WTC11 (cell line): ENCODE results near the gene ZNF629.

Experiments
- ATF1 ChIP-seq: sonication (generic); formaldehyde crosslinking; IDR thresholded peaks from 2 replicates; pipeline ENCODE4 v1.8.1; 2023; ENCODE audit warnings: mild to moderate bottlenecking, moderate library complexity, missing genetic modification reagents
- CREM ChIP-seq: sonication (generic); formaldehyde crosslinking; IDR thresholded peaks from 2 replicates; pipeline ENCODE4 v1.8.1; 2022; ENCODE audit warnings: mild to moderate bottlenecking, missing genetic modification reagents, moderate library complexity
- ELF4 ChIP-seq: sonication (generic); formaldehyde crosslinking; IDR thresholded peaks from 2 replicates; pipeline ENCODE4 v1.8.1; 2022; ENCODE audit warnings: low read depth, mild to moderate bottlenecking, moderate library complexity, missing genetic modification reagents
- FOXJ3 ChIP-seq: sonication (generic); formaldehyde crosslinking; IDR thresholded peaks from 2 replicates; pipeline ENCODE4 v1.9.0; 2021; ENCODE audit warnings: missing genetic modification reagents, mild to moderate bottlenecking, borderline replicate concordance
- IRF2 ChIP-seq: sonication (generic); formaldehyde crosslinking; IDR thresholded peaks from 2 replicates; pipeline ENCODE4 v1.8.0; 2022; ENCODE audit warnings: low read depth, missing genetic modification reagents, borderline replicate concordance
- TEAD1 ChIP-seq: sonication (generic); formaldehyde crosslinking; IDR thresholded peaks from 2 replicates; pipeline ENCODE4 v1.8.0; 2022; ENCODE audit warnings: mild to moderate bottlenecking, missing genetic modification reagents
- ZNF121 ChIP-seq: sonication (generic); formaldehyde crosslinking; IDR thresholded peaks from 2 replicates; pipeline ENCODE4 v1.8.0; 2023; ENCODE audit warnings: missing genetic modification reagents
- TF ChIP-seq, protein P1 (sequence below): fragments of 200-600 bp; IDR thresholded peaks from 2 replicates; pipeline ENCODE4 v1.8.0; 2022; ENCODE audit warnings: antibody characterized with exemption
- TF ChIP-seq, protein P2 (sequence below): sonication (generic); formaldehyde crosslinking; IDR thresholded peaks from 2 replicates; pipeline ENCODE4 v1.8.0; 2023; ENCODE audit warnings: mild to moderate bottlenecking, missing genetic modification reagents
- TF ChIP-seq, protein P3 (sequence below): sonication (generic); formaldehyde crosslinking; IDR thresholded peaks from 2 replicates; pipeline ENCODE4 v1.8.1; 2022; ENCODE audit warnings: mild to moderate bottlenecking, missing genetic modification reagents, moderate library complexity, borderline replicate concordance
- TF ChIP-seq, protein P4 (sequence below): sonication (generic); formaldehyde crosslinking; IDR thresholded peaks from 2 replicates; pipeline ENCODE4 v1.8.1; 2022; ENCODE audit warnings: mild to moderate bottlenecking, moderate library complexity, missing genetic modification reagents
- TF ChIP-seq, protein P5 (sequence below): sonication (generic); formaldehyde crosslinking; IDR thresholded peaks from 2 replicates; pipeline ENCODE4 v1.8.0; 2022; ENCODE audit warnings: missing genetic modification reagents
- TF ChIP-seq, protein P6 (sequence below): sonication (generic); formaldehyde crosslinking; IDR thresholded peaks from 2 replicates; pipeline ENCODE4 v1.8.0; 2022; ENCODE audit warnings: mild to moderate bottlenecking, missing genetic modification reagents
- TF ChIP-seq, protein P7 (sequence below): sonication (generic); formaldehyde crosslinking; IDR thresholded peaks from 2 replicates; pipeline ENCODE4 v1.8.1; 2022; ENCODE audit warnings: low read depth, mild to moderate bottlenecking, moderate library complexity, missing genetic modification reagents, borderline replicate concordance

DNA sequence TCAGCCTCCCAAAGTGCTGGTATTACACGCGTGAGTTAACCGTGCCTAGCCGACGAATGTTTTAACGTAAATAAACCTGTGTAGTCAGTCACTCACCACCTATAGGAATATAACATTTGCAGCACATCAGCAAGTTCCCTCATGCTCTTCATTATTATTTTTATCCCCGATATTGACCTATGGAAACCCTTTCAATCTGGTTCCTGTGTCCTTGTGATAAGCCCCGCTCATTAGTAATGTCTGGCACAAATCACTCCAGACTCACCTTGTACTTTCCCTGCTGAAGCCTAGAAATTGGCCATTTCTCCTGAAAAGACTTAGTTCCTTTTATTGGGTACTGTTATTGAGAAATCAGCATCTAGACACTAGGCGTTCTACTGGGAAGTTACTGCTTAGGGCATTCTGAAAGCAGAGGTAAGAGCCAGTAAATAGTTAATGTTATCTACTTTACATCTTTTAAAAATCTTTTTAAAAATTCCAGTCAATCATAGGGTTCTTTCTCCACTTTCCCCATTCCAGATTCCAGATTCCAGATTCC, 40.3 kb downstream of the ZNF629 start:
- TF ChIP-seq CREM (CRISPR knock-in tag) (no peak), IRF2 (CRISPR knock-in tag) (no peak), FOXJ3 (CRISPR knock-in tag) (no peak), ATF1 (CRISPR knock-in tag) (no peak), ELF4 (CRISPR knock-in tag) (no peak), TEAD1 (CRISPR knock-in tag) (no peak), ZNF121 (CRISPR knock-in tag) (no peak)
- TF ChIP-seq, protein P1, sequence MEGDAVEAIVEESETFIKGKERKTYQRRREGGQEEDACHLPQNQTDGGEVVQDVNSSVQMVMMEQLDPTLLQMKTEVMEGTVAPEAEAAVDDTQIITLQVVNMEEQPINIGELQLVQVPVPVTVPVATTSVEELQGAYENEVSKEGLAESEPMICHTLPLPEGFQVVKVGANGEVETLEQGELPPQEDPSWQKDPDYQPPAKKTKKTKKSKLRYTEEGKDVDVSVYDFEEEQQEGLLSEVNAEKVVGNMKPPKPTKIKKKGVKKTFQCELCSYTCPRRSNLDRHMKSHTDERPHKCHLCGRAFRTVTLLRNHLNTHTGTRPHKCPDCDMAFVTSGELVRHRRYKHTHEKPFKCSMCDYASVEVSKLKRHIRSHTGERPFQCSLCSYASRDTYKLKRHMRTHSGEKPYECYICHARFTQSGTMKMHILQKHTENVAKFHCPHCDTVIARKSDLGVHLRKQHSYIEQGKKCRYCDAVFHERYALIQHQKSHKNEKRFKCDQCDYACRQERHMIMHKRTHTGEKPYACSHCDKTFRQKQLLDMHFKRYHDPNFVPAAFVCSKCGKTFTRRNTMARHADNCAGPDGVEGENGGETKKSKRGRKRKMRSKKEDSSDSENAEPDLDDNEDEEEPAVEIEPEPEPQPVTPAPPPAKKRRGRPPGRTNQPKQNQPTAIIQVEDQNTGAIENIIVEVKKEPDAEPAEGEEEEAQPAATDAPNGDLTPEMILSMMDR = no peak
- TF ChIP-seq, protein P2, sequence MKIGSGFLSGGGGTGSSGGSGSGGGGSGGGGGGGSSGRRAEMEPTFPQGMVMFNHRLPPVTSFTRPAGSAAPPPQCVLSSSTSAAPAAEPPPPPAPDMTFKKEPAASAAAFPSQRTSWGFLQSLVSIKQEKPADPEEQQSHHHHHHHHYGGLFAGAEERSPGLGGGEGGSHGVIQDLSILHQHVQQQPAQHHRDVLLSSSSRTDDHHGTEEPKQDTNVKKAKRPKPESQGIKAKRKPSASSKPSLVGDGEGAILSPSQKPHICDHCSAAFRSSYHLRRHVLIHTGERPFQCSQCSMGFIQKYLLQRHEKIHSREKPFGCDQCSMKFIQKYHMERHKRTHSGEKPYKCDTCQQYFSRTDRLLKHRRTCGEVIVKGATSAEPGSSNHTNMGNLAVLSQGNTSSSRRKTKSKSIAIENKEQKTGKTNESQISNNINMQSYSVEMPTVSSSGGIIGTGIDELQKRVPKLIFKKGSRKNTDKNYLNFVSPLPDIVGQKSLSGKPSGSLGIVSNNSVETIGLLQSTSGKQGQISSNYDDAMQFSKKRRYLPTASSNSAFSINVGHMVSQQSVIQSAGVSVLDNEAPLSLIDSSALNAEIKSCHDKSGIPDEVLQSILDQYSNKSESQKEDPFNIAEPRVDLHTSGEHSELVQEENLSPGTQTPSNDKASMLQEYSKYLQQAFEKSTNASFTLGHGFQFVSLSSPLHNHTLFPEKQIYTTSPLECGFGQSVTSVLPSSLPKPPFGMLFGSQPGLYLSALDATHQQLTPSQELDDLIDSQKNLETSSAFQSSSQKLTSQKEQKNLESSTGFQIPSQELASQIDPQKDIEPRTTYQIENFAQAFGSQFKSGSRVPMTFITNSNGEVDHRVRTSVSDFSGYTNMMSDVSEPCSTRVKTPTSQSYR (CRISPR knock-in tag) = no peak
- TF ChIP-seq, protein P3, sequence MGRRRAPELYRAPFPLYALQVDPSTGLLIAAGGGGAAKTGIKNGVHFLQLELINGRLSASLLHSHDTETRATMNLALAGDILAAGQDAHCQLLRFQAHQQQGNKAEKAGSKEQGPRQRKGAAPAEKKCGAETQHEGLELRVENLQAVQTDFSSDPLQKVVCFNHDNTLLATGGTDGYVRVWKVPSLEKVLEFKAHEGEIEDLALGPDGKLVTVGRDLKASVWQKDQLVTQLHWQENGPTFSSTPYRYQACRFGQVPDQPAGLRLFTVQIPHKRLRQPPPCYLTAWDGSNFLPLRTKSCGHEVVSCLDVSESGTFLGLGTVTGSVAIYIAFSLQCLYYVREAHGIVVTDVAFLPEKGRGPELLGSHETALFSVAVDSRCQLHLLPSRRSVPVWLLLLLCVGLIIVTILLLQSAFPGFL = no peak
- TF ChIP-seq, protein P4, sequence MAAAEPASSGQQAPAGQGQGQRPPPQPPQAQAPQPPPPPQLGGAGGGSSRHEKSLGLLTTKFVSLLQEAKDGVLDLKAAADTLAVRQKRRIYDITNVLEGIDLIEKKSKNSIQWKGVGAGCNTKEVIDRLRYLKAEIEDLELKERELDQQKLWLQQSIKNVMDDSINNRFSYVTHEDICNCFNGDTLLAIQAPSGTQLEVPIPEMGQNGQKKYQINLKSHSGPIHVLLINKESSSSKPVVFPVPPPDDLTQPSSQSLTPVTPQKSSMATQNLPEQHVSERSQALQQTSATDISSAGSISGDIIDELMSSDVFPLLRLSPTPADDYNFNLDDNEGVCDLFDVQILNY (CRISPR knock-in tag) = no peak
- TF ChIP-seq, protein P5, sequence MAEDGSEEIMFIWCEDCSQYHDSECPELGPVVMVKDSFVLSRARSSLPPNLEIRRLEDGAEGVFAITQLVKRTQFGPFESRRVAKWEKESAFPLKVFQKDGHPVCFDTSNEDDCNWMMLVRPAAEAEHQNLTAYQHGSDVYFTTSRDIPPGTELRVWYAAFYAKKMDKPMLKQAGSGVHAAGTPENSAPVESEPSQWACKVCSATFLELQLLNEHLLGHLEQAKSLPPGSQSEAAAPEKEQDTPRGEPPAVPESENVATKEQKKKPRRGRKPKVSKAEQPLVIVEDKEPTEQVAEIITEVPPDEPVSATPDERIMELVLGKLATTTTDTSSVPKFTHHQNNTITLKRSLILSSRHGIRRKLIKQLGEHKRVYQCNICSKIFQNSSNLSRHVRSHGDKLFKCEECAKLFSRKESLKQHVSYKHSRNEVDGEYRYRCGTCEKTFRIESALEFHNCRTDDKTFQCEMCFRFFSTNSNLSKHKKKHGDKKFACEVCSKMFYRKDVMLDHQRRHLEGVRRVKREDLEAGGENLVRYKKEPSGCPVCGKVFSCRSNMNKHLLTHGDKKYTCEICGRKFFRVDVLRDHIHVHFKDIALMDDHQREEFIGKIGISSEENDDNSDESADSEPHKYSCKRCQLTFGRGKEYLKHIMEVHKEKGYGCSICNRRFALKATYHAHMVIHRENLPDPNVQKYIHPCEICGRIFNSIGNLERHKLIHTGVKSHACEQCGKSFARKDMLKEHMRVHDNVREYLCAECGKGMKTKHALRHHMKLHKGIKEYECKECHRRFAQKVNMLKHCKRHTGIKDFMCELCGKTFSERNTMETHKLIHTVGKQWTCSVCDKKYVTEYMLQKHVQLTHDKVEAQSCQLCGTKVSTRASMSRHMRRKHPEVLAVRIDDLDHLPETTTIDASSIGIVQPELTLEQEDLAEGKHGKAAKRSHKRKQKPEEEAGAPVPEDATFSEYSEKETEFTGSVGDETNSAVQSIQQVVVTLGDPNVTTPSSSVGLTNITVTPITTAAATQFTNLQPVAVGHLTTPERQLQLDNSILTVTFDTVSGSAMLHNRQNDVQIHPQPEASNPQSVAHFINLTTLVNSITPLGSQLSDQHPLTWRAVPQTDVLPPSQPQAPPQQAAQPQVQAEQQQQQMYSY (CRISPR knock-in tag) = no peak
- TF ChIP-seq, protein P6, sequence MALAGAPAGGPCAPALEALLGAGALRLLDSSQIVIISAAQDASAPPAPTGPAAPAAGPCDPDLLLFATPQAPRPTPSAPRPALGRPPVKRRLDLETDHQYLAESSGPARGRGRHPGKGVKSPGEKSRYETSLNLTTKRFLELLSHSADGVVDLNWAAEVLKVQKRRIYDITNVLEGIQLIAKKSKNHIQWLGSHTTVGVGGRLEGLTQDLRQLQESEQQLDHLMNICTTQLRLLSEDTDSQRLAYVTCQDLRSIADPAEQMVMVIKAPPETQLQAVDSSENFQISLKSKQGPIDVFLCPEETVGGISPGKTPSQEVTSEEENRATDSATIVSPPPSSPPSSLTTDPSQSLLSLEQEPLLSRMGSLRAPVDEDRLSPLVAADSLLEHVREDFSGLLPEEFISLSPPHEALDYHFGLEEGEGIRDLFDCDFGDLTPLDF (CRISPR knock-in tag) = no peak
- TF ChIP-seq, protein P7, sequence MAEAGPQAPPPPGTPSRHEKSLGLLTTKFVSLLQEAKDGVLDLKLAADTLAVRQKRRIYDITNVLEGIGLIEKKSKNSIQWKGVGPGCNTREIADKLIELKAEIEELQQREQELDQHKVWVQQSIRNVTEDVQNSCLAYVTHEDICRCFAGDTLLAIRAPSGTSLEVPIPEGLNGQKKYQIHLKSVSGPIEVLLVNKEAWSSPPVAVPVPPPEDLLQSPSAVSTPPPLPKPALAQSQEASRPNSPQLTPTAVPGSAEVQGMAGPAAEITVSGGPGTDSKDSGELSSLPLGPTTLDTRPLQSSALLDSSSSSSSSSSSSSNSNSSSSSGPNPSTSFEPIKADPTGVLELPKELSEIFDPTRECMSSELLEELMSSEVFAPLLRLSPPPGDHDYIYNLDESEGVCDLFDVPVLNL (CRISPR knock-in tag) = no peak
